ENCODE data around the gene RABAC1. TPM values are rescaled to one million over a fixed set of nuclear protein-coding genes. Genes with fewer than 3 reads are reported as not detected.

The RABAC1 gene
- total and polyA plus RNA-seq, 2 of the 8 experiments (the other 6 are each of a cell fraction or from before 2014, with no cell fraction given): 124 to 439 TPM

DNA sequence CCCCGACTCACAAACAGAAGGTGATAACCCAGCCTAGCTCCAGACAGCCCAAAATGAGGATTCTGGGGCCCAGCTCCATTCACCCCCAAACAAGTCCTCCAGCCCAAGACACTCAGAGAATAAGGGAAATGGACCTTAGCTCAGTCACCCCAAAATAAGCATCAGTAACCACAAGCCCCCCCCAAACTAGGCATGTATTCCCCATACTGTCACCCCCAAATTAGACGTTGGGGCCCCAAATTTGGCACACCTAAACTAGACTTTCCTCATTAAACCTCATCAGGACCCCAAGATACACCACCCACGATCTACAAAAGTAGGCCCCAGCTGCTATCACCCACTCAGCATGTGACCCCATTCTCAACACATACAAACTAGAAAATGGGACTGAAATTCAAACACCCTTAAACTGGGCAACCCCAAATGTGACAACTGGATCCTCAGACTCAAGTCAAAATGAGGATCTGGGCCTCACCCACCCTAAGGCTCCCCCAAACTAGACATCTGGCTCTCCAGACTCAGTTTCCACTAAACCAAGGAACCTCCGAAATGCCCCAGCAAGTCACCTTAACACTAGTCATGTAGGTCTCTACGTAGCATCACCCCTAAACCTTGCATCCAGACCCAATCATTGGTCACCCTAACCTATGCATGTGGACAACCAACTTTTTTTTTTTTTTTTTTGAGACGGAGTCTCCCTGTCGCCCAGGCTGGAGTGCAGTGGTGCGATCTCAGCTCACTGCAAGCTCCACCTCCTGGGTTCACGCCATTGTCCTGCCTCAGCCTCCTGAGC, 17.5 kb downstream of the RABAC1 start:
- Histone ChIP-seq H3K27ac (ENCODE audit: low read depth, low read length) (no peak overlapping the region), H3K36me3 (ENCODE audit: control insufficient read depth in 2 of 4, insufficient read depth in 4 of 4, low read length in 3 of 4) (no peaks in the 10 kb centered on the region), H2BK5ac (ENCODE audit: low read depth, low read length) (no peak overlapping the region), H3K23me2 (ENCODE audit: low read depth, low read length) (peaks cover 9% of the 10 kb centered on the region; the same call in 1 of the 2 replicates), H3K9ac (replicated peaks in 1 of 4; ENCODE audit: extremely low read depth in 1 of 4, low read depth in 3 of 4, low read length in 3 of 4) (no peak overlapping the region), H3K4me1 (replicated peaks in 1 of 4; ENCODE audit: control insufficient read depth in 3 of 4, insufficient read depth in 4 of 4, low read length in 3 of 4) (no peaks in the 10 kb centered on the region; a peak in 2 of 7 replicates), H3K4ac (replicated peaks; ENCODE audit: insufficient read length, low read depth, low read length) (no peak overlapping the region), H4K20me1 (replicated peaks in 1 of 2; ENCODE audit: control insufficient read depth in 1 of 2, insufficient read depth in 2 of 2, low read length in 2 of 2) (peaks cover 0 to 3% of the 10 kb centered on the region in 2 experiments), H2AK5ac (ENCODE audit: low read depth, low read length) (no peak overlapping the region), H4K8ac (ENCODE audit: extremely low read depth, insufficient read depth, low read length) (no peak overlapping the region; the same call in 1 of the 2 replicates), H3K27me3 (replicated peaks in 1 of 4; ENCODE audit: control insufficient read depth in 3 of 4, extremely low read depth in 1 of 4, insufficient read depth in 3 of 4, low read length in 3 of 4) (peaks cover 9 to 34% (median 30%) of the 10 kb centered on the region in 4 experiments), H4K91ac (replicated peaks; ENCODE audit: insufficient read length, low read length) (no peak overlapping the region), H3K4me2 (ENCODE audit: insufficient read depth in 1 of 2, low read depth in 2 of 2, low read length in 2 of 2) (no peak overlapping the region; a peak in 1 of 4 replicates), H2BK20ac (ENCODE audit: low read length) (no peak overlapping the region), H3K4me3 (ENCODE audit: extremely low read depth in 1 of 4, insufficient read depth in 2 of 4, low read depth in 3 of 4, low read length in 4 of 4) (0 out of 8 replicates have a peak overlapping the region, but pooled peaks of 2 of the 4 experiments have one; percentile 55 to 88), H2BK120ac (replicated peaks; ENCODE audit: low read depth, low read length) (no peak overlapping the region), H3K56ac (replicated peaks; ENCODE audit: insufficient read length, low read depth, low read length) (no peak overlapping the region), H3K23ac (ENCODE audit: insufficient read length) (no peak overlapping the region), H3K79me2 (ENCODE audit: control insufficient read depth in 1 of 2, insufficient read depth in 2 of 2, low read length in 2 of 2) (no peaks in the 10 kb centered on the region), H2AFZ (ENCODE audit: low read length) (no peak overlapping the region), H3K79me1 (ENCODE audit: low read depth, low read length) (no peaks in the 10 kb centered on the region), H2BK12ac (ENCODE audit: low read depth, low read length) (no peak overlapping the region), H3K9me3 (ENCODE audit: insufficient read depth in 2 of 2, low read depth in 1 of 2, low read length in 1 of 2) (no peaks in the 10 kb centered on the region), H3K18ac (ENCODE audit: extremely low read depth, low read length) (no peak overlapping the region), H3K14ac (ENCODE audit: insufficient read length) (no peak overlapping the region), H4K5ac (ENCODE audit: insufficient read length, low read depth, low read length) (no peak overlapping the region), H2BK15ac (ENCODE audit: low read length) (no peak overlapping the region)
- no peak for DNase-seq (ENCODE audit: low read depth in 1 of 2, low spot score in 2 of 2)
- ChIA-PET CTCF (ENCODE audit: partially characterized antibody) (interaction anchor here (0.7 to 8.0 kb wide), 9 partner anchors 10 to 171 kb away, joined by 3 to 51 read pairs (median 3); no protein-coding TSS in a partner anchor), POLR2A (ENCODE audit: partially characterized antibody) (interaction anchor here (1.0 to 2.2 kb wide), 7 partner anchors 20 to 81 kb away, joined by 3 to 7 read pairs (median 4); partner anchors contain the start of gene RPS19)
- no peak for TF ChIP-seq CEBPB (IDR thresholded peaks at IDR 0.05; ENCODE audit: low read depth, low read length)
- FAIRE-seq: no peak
- WGBS, 2 experiments (ENCODE audit: extremely low coverage in 1 of 2, insufficient coverage in 1 of 2, insufficient read length in 1 of 2, insufficient replicate concordance in 2 of 2, low coverage in 1 of 2, low lambda C conversion rate in 2 of 2, missing lambda C conversion rate in 1 of 2): 89% methylated on average over 5 of the region's 9 CpGs; no CpG with 5 or more reads in 1 of the 2 experiments

Measured in H1 (cell line).